ENCODE results near the gene RRP8.

Gene RRP8

DNA sequence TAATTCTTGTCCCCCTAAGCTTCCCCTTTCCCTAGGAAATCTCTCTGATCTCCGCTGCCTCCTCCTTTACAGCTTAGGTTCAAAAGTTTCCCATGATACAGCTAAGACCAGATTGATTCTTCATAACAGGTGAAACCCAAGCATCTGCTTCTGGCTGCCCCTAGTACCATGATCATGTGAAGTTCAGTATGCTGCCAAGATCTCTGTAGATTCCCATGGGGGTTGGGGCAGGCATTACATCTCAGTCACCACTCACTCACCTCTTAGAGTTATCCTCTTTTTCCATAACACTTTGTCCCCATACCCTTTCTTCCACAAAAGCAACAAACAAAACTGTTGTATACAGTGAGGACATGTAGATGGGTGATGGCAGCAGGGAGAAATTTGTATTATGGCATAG, 44.0 kb downstream of the RRP8 start:
- H4K20me1 ChIP-seq (ENCODE audit: insufficient read depth, low read length) = no peaks in the 10 kb centered on the region
- H3K4me2 ChIP-seq (ENCODE audit: low read length) = no peak overlapping the region
- TF ChIP-seq EZH2phosphoT487 (IDR thresholded peaks at IDR 0.05; ENCODE audit: low read depth) = no peak
- TF ChIP-seq, protein P1, sequence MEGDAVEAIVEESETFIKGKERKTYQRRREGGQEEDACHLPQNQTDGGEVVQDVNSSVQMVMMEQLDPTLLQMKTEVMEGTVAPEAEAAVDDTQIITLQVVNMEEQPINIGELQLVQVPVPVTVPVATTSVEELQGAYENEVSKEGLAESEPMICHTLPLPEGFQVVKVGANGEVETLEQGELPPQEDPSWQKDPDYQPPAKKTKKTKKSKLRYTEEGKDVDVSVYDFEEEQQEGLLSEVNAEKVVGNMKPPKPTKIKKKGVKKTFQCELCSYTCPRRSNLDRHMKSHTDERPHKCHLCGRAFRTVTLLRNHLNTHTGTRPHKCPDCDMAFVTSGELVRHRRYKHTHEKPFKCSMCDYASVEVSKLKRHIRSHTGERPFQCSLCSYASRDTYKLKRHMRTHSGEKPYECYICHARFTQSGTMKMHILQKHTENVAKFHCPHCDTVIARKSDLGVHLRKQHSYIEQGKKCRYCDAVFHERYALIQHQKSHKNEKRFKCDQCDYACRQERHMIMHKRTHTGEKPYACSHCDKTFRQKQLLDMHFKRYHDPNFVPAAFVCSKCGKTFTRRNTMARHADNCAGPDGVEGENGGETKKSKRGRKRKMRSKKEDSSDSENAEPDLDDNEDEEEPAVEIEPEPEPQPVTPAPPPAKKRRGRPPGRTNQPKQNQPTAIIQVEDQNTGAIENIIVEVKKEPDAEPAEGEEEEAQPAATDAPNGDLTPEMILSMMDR (IDR thresholded peaks at IDR 0.05; ENCODE audit: low read depth, low read length) = no peak
- H3K4me1 ChIP-seq (ENCODE audit: low read length) = no peaks in the 10 kb centered on the region
- no peak overlapping the region for H3K4me3 ChIP-seq (ENCODE audit: low read length)
- H3K79me2 ChIP-seq (ENCODE audit: low read length) = no peaks in the 10 kb centered on the region
- no peak overlapping the region for H3K9ac ChIP-seq (ENCODE audit: low read length)
- no peaks in the 10 kb centered on the region for H3K36me3 ChIP-seq (replicated peaks; ENCODE audit: low read depth, low read length)
- H3K27me3 ChIP-seq (ENCODE audit: low read depth, low read length) = no peaks in the 10 kb centered on the region
- no peak overlapping the region for H2AFZ ChIP-seq (ENCODE audit: low read depth, low read length)
- H3K27ac ChIP-seq (ENCODE audit: low read length) = no peak overlapping the region
- H3K9me3 ChIP-seq (ENCODE audit: insufficient read depth, low read length) = no peaks in the 10 kb centered on the region

DNA sequence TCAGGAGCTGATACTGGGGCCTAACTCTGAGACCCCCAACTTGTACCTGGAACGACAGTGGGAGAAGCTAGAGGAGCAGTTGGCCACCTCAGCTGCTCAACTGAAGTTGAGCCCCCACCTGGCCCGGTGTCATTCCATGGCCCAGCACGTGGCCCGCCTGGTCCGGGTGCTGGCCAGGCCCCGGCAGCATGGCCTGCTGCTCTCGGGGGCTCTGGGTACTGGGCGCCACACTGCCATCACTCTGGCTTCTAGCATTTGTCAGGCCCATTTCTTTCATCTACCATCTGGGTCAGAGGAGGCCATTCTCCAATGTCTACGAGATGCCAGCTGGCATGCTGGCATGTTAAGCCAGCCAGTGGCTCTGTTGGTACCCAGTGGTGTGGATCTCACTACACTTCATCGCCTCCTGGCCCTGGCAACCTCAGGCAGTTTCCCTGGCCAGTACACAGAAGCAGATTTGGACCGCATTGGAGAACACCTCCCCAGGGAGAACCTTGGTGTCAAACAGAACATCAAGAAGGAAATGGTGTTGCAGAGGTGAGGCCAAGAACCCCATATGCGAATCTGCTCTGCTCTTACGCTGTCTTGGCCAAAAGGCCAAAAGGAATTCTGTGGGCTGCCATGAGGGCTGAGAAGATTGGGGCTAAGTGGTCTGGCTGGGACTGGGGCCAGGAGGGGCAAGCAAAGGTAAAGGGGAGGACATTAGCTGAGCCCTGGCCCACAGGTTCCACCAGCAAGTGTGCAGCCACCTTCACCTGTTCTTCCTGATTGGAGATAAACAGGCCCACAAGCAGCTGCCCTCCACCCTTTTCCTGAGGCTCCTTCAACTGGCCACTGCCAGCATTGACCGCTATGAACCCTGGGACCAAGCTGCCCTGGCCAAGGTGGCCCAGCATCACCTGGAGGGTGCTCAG, 45.4 kb downstream of the RRP8 start:
- no peaks in the 10 kb centered on the region for H3K36me3 ChIP-seq (replicated peaks; ENCODE audit: low read depth, low read length)
- no peaks in the 10 kb centered on the region for H3K27me3 ChIP-seq (ENCODE audit: low read depth, low read length)
- no peak overlapping the region for H3K27ac ChIP-seq (ENCODE audit: low read length)
- no peak overlapping the region for H3K4me3 ChIP-seq (ENCODE audit: low read length)
- H4K20me1 ChIP-seq (ENCODE audit: insufficient read depth, low read length) = no peaks in the 10 kb centered on the region
- H3K4me2 ChIP-seq (ENCODE audit: low read length) = no peak overlapping the region
- H3K9me3 ChIP-seq (ENCODE audit: insufficient read depth, low read length) = no peaks in the 10 kb centered on the region
- H3K79me2 ChIP-seq (ENCODE audit: low read length) = no peaks in the 10 kb centered on the region
- no peak overlapping the region for H3K9ac ChIP-seq (ENCODE audit: low read length)
- no peak overlapping the region for H2AFZ ChIP-seq (ENCODE audit: low read depth, low read length)
- no peaks in the 10 kb centered on the region for H3K4me1 ChIP-seq (ENCODE audit: low read length)
- TF ChIP-seq EZH2phosphoT487 (IDR thresholded peaks at IDR 0.05; ENCODE audit: low read depth) = no peak
- TF ChIP-seq, protein P1 (IDR thresholded peaks at IDR 0.05; ENCODE audit: low read depth, low read length) = no peak

DNA sequence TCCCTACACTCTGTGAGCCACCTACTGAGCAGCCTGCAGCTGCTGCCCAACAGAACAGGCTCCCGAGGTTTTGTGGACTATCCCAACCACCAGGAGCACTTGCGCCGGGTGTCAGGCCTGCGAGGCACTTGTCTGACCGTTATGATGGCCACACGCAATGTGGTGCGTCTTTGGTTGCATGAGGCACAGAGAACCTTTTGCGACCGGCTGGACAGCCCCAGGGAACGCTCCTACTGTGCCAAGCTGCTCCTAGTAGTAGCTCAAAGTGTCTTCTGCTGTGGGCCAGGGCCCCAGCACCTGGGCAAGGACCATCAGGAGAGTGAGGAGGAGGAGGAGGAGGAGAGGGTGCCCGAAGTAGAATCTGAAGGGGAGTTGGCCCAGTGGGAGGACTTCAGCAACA, 46.4 kb downstream of the RRP8 start:
- H3K79me2 ChIP-seq (ENCODE audit: low read length) = no peaks in the 10 kb centered on the region
- no peaks in the 10 kb centered on the region for H3K36me3 ChIP-seq (replicated peaks; ENCODE audit: low read depth, low read length)
- no peaks in the 10 kb centered on the region for H3K4me1 ChIP-seq (ENCODE audit: low read length)
- no peak overlapping the region for H2AFZ ChIP-seq (ENCODE audit: low read depth, low read length)
- no peak overlapping the region for H3K9ac ChIP-seq (ENCODE audit: low read length)
- H3K27me3 ChIP-seq (ENCODE audit: low read depth, low read length) = no peaks in the 10 kb centered on the region
- no peaks in the 10 kb centered on the region for H4K20me1 ChIP-seq (ENCODE audit: insufficient read depth, low read length)
- TF ChIP-seq, protein P1 (IDR thresholded peaks at IDR 0.05; ENCODE audit: low read depth, low read length) = no peak
- no peak for TF ChIP-seq EZH2phosphoT487 (IDR thresholded peaks at IDR 0.05; ENCODE audit: low read depth)
- no peaks in the 10 kb centered on the region for H3K9me3 ChIP-seq (ENCODE audit: insufficient read depth, low read length)
- no peak overlapping the region for H3K27ac ChIP-seq (ENCODE audit: low read length)
- no peak overlapping the region for H3K4me2 ChIP-seq (ENCODE audit: low read length)
- H3K4me3 ChIP-seq (ENCODE audit: low read length) = no peak overlapping the region

DNA sequence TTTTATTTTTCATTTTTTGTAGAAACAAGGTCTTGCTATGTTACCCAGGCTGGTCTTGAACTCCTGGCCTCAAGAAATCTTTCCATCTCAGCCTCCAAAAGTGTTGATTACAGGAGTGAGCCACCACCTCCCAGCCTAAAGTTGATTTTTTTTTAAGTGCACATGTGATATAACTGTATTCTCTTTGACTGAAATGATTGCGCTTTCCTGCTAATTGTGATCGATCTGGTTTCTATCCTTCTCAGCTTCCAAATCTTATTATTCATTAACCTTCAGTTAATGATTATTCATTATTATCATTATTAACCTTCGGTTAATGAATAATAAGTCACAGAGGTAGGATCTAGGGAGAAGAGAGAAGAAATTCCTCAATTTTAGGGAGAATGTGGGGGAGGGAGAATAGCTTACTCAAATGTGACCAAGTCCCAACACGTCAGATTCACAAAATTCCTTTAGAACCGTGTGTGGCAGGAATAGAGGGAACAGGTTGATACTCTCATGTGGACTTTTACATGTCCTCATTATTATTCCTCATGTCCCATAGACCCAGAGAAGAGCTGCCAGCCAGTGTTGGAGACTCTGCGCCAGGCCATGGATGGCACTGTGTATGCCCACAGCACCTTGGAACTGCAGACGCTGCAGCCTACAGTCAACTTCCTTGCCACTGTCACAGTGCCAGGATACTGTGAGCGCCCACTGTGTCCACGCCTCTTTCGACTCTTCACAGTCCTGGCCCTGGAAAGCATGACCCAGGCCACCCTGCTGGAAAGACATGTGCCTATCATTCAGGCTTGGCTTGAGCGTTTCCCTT, 47.1 kb downstream of the RRP8 start:
- Histone ChIP-seq H4K20me1 (ENCODE audit: insufficient read depth, low read length) (no peaks in the 10 kb centered on the region), H3K4me2 (ENCODE audit: low read length) (no peak overlapping the region), H3K27me3 (ENCODE audit: low read depth, low read length) (no peaks in the 10 kb centered on the region), H3K4me3 (ENCODE audit: low read length) (no peak overlapping the region), H3K79me2 (ENCODE audit: low read length) (no peaks in the 10 kb centered on the region), H3K36me3 (replicated peaks; ENCODE audit: low read depth, low read length) (no peaks in the 10 kb centered on the region), H3K4me1 (ENCODE audit: low read length) (no peaks in the 10 kb centered on the region), H3K9ac (ENCODE audit: low read length) (no peak overlapping the region), H3K9me3 (ENCODE audit: insufficient read depth, low read length) (no peaks in the 10 kb centered on the region), H3K27ac (ENCODE audit: low read length) (no peak overlapping the region), H2AFZ (ENCODE audit: low read depth, low read length) (no peak overlapping the region)
- TF ChIP-seq, protein P1 (IDR thresholded peaks at IDR 0.05; ENCODE audit: low read depth, low read length) = no peak
- no peak for TF ChIP-seq EZH2phosphoT487 (IDR thresholded peaks at IDR 0.05; ENCODE audit: low read depth)
